ENCODE data around the gene OR52M1. TPM values are rescaled to one million over a fixed set of nuclear protein-coding genes. Genes with fewer than 3 reads are reported as not detected.

The OR52M1 gene
- total RNA-seq, 1 donor from 2014 or later = not detected

- no peak for ATAC-seq
- intact Hi-C loops (cut with DNase I) = no loop called here
- DNase-seq (ENCODE audit: missing footprints) = no peak
Observed at GRCh38 chr11:4559527-4560440, 14.8 kb downstream of the OR52M1 start.

- no peak for ATAC-seq
- DNase-seq (ENCODE audit: missing footprints) = no peak
- intact Hi-C loops (cut with DNase I) = no loop called here
Observed at GRCh38 chr11:4560467-4560866, 15.5 kb downstream of the OR52M1 start.

GRCh38 chr11:4565371-4565770, 20.4 kb downstream of the OR52M1 start:
- no peak for ATAC-seq
- intact Hi-C loops (cut with DNase I) = no loop called here
- DNase-seq (ENCODE audit: missing footprints) = no peak

- ATAC-seq (no peak), DNase-seq (ENCODE audit: missing footprints) (no peak)
- intact Hi-C loops (cut with DNase I) = no loop called here
Observed at GRCh38 chr11:4569075-4569474, 24.1 kb downstream of the OR52M1 start.

GRCh38 chr11:4576880-4577279, 31.9 kb downstream of the OR52M1 start:
- DNase-seq (ENCODE audit: missing footprints) (no peak), ATAC-seq (no peak)
- intact Hi-C loops (cut with DNase I) = no loop called here

- ATAC-seq (no peak), DNase-seq (ENCODE audit: missing footprints) (no peak)
- intact Hi-C loops (cut with DNase I) = no loop called here
Observed at GRCh38 chr11:4577761-4578160, 32.8 kb downstream of the OR52M1 start.

GRCh38 chr11:4578624-4579023, 33.6 kb downstream of the OR52M1 start:
- no peak for ATAC-seq

GRCh38 chr11:4580124-4580523, 35.1 kb downstream of the OR52M1 start:
- intact Hi-C loops (cut with DNase I) = no loop called here
- DNase-seq (ENCODE audit: missing footprints) = no peak
- no peak for ATAC-seq

More at GRCh38 chr11:4578624-4579023, 33.6 kb downstream of the OR52M1 start:
- DNase-seq (ENCODE audit: missing footprints) = no peak
- intact Hi-C loops (cut with DNase I) = no loop called here

- intact Hi-C loops (cut with DNase I) = no loop called here
- DNase-seq (ENCODE audit: missing footprints) (no peak), ATAC-seq (no peak)
Observed at GRCh38 chr11:4581443-4581842, 36.5 kb downstream of the OR52M1 start, which contains the start of gene OR52I2. Gene OR52I2 (plus strand): TSS chr11:4581743.

- ATAC-seq = no peak
- intact Hi-C loops (cut with DNase I) = no loop called here
- DNase-seq (ENCODE audit: missing footprints) = no peak
Observed at GRCh38 chr11:4589017-4589416, 44.0 kb downstream of the OR52M1 start.

- ATAC-seq = no peak
- DNase-seq (ENCODE audit: missing footprints) = no peak
- intact Hi-C loops (cut with DNase I) = no loop called here
Observed at GRCh38 chr11:4593739-4594138, 48.7 kb downstream of the OR52M1 start, which contains the start of gene OR52I1. Gene OR52I1 (plus strand): TSS chr11:4594039. CDS start chr11:4594039, 0 bp downstream.

Other genes starting within 250 kb of the OR52M1 start
- gene OR52B4, start 176.8 kb upstream of the OR52M1 start, total RNA-seq = not detected
- gene TRIM21, start 151.5 kb upstream of the OR52M1 start, total RNA-seq = 10.5 TPM
- gene OR52K2, start 95.9 kb upstream of the OR52M1 start, total RNA-seq = not detected
- not detected for gene OR52K1, start 62.5 kb upstream of the OR52M1 start, total RNA-seq
- not detected for gene OR52I2, start 36.6 kb downstream of the OR52M1 start, total RNA-seq
- gene OR52I1, start 48.8 kb downstream of the OR52M1 start, total RNA-seq = not detected
- 11.6 TPM for gene TRIM68, start 63.0 kb downstream of the OR52M1 start, total RNA-seq
- gene OR51D1, start 92.3 kb downstream of the OR52M1 start, total RNA-seq = not detected
- gene OR51E1, start 98.8 kb downstream of the OR52M1 start, total RNA-seq = 1.9 TPM
- 0.30 TPM for gene OR51E2, start 152.7 kb downstream of the OR52M1 start, total RNA-seq
- not detected for gene MMP26, start 159.6 kb downstream of the OR52M1 start, total RNA-seq
- not detected for gene OR51F1, start 224.7 kb downstream of the OR52M1 start, total RNA-seq